NOMO-1 treated with DMSO at 0.1 percent for 48 hours (cell line): Measurements from ENCODE around the gene ZNF142.
A peak's percentile ranks its signal among the peaks of the same experiment; 100 is the strongest.

Source experiments
- DNase-seq: peaks from one replicate; lab custom pipeline; 2025; ENCODE audit not compliant: unreplicated experiment; lab: John Stamatoyannopoulos, UW

The ZNF142 gene

GRCh38 chr2:218659258-218659987 is at the start of gene ZNF142, which contains the start of gene BCS1L:
Gene ZNF142, minus strand, starts transcription at chr2:218659623. Its CDS starts 3,194 bp downstream, at chr2:218656429.
Gene BCS1L, plus strand, starts transcription at chr2:218659683. Its CDS starts 1,305 bp downstream, at chr2:218660988.
- peak; percentile 94 for DNase-seq

- DNase-seq, result no peak
These were observed 48.7 kb upstream of the ZNF142 start for GRCh38 chr2:218708086-218708485.

GRCh38 chr2:218703341-218703740 is 43.9 kb upstream of the ZNF142 start:
- DNase-seq, result no peak

DNA sequence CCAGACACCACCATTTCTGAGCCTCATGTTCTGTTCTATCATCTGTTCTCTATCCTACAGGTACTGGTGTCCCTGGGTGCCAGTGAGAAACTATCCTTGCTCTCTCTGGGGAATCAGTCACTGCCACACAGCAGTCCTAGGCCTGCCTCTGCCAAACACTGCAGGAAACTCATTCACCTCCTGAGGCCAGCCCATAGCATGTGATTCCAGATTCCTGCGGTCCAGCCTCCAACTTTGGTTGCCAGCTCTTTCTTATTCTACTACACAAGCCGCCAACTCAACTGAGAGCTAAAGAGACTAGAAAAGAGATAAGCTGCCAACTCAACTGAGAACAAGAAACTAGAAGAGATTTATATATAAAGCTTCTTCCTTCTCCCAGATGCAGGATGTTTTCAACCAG is 42.4 kb upstream of the ZNF142 start:
- no peak for DNase-seq

DNA sequence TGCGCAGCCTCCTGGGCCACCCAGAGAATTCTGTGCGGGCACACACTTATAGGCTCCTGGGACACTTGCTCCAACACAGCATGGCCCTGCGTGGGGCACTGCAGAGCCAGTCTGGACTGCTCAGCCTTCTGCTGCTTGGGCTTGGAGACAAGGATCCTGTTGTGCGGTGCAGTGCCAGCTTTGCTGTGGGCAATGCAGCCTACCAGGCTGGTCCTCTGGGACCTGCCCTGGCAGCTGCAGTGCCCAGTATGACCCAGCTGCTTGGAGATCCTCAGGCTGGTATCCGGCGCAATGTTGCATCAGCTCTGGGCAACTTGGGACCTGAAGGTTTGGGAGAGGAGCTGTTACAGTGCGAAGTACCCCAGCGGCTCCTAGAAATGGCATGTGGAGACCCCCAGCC is 39.5 kb upstream of the ZNF142 start:
- no peak for DNase-seq

DNA sequence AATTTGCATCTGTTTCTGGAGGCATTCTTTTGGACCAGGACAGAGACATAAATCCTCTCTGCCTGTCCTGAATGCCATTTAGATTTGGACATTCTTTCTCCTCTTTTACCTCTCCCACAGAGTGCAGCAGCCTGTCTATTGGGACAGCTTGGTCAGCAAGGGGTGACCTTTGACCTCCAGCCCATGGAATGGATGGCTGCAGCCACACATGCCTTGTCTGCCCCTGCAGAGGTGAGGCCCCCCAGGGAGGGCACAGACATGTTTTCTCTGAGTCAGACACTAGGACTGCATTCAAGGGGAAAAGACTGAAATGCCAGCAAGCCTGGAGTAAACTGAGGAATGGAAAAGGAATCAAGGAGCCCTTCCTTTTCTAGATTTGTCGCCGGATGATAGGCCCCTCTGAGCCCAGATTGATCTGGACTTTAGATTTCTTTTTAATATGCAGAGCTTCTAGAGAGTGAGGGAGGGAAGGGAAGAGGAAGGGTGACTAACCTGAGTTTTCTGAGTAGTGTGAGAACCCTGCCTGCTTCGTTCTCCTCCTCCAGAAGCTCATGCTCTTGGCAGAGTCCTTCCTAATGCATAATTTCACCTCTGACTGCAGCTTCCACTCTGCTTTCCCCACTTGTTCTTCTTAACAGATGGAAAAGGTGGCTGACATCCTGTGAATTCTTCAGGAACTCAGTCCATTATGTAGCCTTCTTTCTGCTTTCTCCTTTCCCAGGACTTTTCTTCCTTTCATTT is 35.2 kb upstream of the ZNF142 start:
- no peak for DNase-seq

DNA sequence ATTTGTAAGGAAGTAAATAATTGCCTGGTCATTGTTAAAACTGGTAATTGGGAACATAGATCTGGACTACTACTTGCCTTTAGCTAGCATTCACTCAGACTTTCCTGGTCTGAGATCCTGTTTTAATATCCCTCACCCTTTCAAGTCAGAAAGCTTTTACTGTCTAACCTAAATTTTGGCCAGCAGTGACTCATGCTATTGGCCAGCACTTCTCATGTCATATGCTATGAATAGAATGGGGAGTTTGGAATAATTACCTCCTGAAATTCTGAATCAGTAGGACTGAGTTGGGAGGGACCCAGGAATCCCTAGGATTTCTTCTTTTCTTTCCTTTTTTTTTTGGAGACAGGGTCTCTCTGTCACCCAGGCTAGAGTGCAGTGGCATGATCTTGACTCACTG is 31.8 kb upstream of the ZNF142 start:
- no peak for DNase-seq

DNA sequence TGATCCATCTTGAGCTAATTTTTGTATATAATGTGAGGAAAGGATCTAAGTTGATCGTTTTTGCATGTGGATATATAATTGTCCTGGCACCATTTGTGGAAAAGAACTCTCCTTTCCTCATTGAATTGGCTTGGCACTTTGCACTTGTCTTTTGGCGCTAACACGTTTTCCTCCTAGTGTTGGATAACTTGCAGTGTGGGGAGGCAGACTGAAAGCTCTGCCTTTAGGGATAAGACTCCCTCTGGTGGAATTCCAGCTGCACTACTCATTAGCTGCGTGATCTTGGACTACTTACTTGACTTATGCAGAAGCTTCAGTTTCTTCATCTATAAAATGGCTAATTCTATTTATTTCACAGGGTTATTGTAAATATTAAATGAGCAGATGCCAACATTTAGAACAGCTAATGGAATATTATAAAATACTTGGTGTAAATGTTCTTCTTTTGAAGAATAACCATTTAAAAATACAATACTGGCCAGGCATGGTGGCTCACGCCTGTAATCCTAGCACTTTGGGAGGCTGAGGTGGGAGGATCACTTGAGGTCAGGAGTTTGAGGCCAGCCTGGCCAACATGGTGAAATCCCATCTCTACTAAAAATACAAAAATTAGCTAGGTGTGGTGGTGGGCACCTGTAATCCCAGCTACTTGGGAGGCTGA is 28.1 kb upstream of the ZNF142 start:
- DNase-seq, result peak; percentile 52

GRCh38 chr2:218680061-218680460 is 20.6 kb upstream of the ZNF142 start:
- no peak for DNase-seq

GRCh38 chr2:218679119-218679518 is 19.7 kb upstream of the ZNF142 start:
- peak; percentile 28 for DNase-seq

- peak; percentile 87 for DNase-seq
These were observed 12.5 kb upstream of the ZNF142 start, which contains the start of the genes RNF25 and STK36 for GRCh38 chr2:218671654-218672566. Gene RNF25, minus strand, starts transcription at chr2:218672002. Its CDS starts 32 bp downstream, at chr2:218671970. Gene STK36, plus strand, starts transcription at chr2:218672086. Its CDS starts 744 bp downstream, at chr2:218672830.

GRCh38 chr2:218671097-218671653 is 11.8 kb upstream of the ZNF142 start:
- no peak for DNase-seq

DNA sequence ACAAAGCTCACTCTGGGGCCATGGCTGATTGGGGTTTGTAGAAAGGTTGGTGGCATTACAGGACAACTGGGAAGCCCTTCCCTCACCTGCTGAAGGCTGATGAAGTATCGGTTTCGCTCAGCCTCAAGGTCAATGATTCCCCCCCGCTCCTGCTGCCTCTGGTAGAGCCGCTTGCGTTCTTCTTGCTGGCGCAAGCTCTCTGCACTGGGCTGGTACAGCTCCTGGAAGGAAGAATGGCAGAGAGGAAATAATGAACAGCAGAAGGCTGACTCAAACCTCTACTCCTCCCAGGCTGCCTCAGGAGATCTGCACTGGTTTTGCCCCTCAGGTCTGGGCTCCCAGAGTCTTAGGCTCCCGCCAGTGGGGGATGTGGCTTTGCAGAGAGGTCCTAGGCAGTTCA is 5.2 kb upstream of the ZNF142 start:
- DNase-seq, result no peak

- no peak for DNase-seq
These were observed 4.5 kb upstream of the ZNF142 start for GRCh38 chr2:218663901-218664300.

- DNase-seq, result no peak
These were observed 3.4 kb upstream of the ZNF142 start for GRCh38 chr2:218662827-218663226.

- DNase-seq, result no peak
These were observed 3.0 kb upstream of the ZNF142 start for GRCh38 chr2:218662377-218662776.

GRCh38 chr2:218659988-218660358 is 550 bp upstream of the ZNF142 start:
- DNase-seq, result no peak

DNA sequence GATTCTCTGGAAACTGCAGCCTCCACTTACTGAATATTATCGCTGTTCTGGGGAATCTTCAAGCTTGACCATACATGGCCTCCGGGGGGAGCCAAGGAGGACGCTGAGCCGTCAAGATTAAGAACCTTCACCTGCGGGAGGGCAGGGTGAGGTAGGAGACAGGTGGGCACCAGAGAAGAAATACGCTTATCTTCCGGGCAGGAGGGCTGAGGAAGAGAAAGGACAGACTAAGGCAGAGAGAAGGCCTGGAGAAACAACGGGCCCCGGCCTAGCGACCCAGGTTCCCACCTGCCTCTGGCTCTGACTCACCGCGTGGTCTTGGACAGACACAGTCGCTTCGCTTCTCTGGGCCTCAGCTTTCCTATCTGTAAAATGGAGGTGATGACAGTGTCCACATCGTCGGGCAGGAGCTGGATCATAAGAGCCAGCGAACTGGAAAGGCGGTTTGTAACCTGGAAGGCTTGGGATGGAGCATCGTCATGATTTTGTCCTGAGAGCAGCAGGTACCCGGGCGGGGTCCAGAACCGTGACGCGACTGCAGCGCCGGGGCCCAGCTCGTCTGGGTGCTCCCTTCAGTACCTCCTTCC is 659 bp downstream of the ZNF142 start:
- DNase-seq, result peak; percentile 45

GRCh38 chr2:218655751-218656150 is 3.7 kb downstream of the ZNF142 start:
- DNase-seq, result no peak

GRCh38 chr2:218648787-218649100 is 10.7 kb downstream of the ZNF142 start:
- DNase-seq, result no peak
